Epithelial cell of proximal tubule (primary cell): ENCODE measurements around the gene WDR86. TPM values are rescaled to one million over a fixed set of nuclear protein-coding genes. Genes with fewer than 3 reads are reported as not detected.

ENCODE experiments used
- DNase-seq: peaks from one replicate; pipeline ENCODE4 v3.0.0-alpha.2; 2011; ENCODE audit warnings: low read depth
- H3K4me3 ChIP-seq: 2 replicates; pipeline ENCODE4 v1.5.1; 2011; ENCODE audit warnings: low read depth, mild to moderate bottlenecking, low read length
- CTCF ChIP-seq: conservative IDR thresholded peaks from 2 replicates; pipeline ENCODE4 v1.5.1; 2012; ENCODE audit warnings: low read depth, mild to moderate bottlenecking, low read length
- total RNA-seq: library from RNA; depleted of rRNA; stranded (reverse); fragments of >200 nt; gene quantifications from 2 replicates; pipeline ENCODE4 v1.2.3, GENCODE V29; 2015

Gene WDR86
- total RNA-seq, 1 donor from 2014 or later, result 3.1 TPM

- TF ChIP-seq CTCF, result no peak
- H3K4me3 ChIP-seq, result no peak overlapping the region
- no peak for DNase-seq
These were observed 10.6 kb downstream of the WDR86 start for GRCh38 chr7:151399305-151399601.

- TF ChIP-seq CTCF, result no peak
- DNase-seq, result no peak
- H3K4me3 ChIP-seq, result no peak overlapping the region
These were observed 11.2 kb downstream of the WDR86 start for GRCh38 chr7:151398446-151399304.

GRCh38 chr7:151397026-151397425, 12.8 kb downstream of the WDR86 start:
- no peak for TF ChIP-seq CTCF
- H3K4me3 ChIP-seq, result no peak overlapping the region
- DNase-seq, result no peak

GRCh38 chr7:151396328-151396970, 13.4 kb downstream of the WDR86 start:
- no peak for DNase-seq
- H3K4me3 ChIP-seq, result no peak overlapping the region
- no peak for TF ChIP-seq CTCF

GRCh38 chr7:151395036-151395367, 14.8 kb downstream of the WDR86 start:
- TF ChIP-seq CTCF, result no peak
- no peak for DNase-seq
- no peak overlapping the region for H3K4me3 ChIP-seq

GRCh38 chr7:151394076-151395035, 15.5 kb downstream of the WDR86 start:
- TF ChIP-seq CTCF, result no peak
- no peak for DNase-seq
- no peak overlapping the region for H3K4me3 ChIP-seq
